Fibroblast of mammary gland (primary cell): ENCODE measurements around the gene LIPI.

Experiments used
- DNase-seq: peaks from one replicate; pipeline ENCODE4 v3.0.0-alpha.2; 2010; ENCODE audit warnings: low read depth
- H3K4me3 ChIP-seq: 2 replicates; pipeline ENCODE4 v1.5.1; 2011; ENCODE audit warnings: low read depth, mild to moderate bottlenecking, low read length, moderate library complexity; ENCODE audit not compliant: control insufficient read depth
- TF ChIP-seq, protein P1 (sequence below): conservative IDR thresholded peaks from 2 replicates; pipeline ENCODE4 v1.5.1; 2011; ENCODE audit warnings: low read depth, low read length, inconsistent platforms; ENCODE audit not compliant: control insufficient read depth, insufficient read depth

The LIPI gene

DNA sequence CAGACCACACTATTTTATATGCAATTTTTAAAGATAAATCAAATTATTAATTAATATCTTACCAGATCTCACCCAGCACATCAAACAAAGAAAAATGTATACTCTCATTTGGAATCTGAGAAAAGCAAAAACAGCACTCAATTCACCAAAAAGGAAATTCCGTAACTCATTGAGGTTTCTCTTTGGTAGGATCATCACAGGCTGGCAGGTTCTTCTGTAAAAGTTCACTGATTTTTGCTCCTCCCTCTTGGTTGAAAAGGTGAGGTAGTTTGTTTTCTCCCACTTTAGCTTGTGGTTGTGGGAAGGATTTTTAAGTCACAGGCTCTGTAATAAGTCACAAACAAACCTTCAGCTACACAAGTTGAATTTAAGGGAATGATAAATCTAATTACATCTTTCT, at the start of gene LIPI:
LIPI (minus strand) TSS at position 218 of the 400 bp plus-strand sequence; CDS start at position 108, 110 bp downstream.
- DNase-seq: no peak
- no peak within 1 kb of the TSS for H3K4me3 ChIP-seq
- TF ChIP-seq, protein P1, sequence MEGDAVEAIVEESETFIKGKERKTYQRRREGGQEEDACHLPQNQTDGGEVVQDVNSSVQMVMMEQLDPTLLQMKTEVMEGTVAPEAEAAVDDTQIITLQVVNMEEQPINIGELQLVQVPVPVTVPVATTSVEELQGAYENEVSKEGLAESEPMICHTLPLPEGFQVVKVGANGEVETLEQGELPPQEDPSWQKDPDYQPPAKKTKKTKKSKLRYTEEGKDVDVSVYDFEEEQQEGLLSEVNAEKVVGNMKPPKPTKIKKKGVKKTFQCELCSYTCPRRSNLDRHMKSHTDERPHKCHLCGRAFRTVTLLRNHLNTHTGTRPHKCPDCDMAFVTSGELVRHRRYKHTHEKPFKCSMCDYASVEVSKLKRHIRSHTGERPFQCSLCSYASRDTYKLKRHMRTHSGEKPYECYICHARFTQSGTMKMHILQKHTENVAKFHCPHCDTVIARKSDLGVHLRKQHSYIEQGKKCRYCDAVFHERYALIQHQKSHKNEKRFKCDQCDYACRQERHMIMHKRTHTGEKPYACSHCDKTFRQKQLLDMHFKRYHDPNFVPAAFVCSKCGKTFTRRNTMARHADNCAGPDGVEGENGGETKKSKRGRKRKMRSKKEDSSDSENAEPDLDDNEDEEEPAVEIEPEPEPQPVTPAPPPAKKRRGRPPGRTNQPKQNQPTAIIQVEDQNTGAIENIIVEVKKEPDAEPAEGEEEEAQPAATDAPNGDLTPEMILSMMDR: no peak

DNA sequence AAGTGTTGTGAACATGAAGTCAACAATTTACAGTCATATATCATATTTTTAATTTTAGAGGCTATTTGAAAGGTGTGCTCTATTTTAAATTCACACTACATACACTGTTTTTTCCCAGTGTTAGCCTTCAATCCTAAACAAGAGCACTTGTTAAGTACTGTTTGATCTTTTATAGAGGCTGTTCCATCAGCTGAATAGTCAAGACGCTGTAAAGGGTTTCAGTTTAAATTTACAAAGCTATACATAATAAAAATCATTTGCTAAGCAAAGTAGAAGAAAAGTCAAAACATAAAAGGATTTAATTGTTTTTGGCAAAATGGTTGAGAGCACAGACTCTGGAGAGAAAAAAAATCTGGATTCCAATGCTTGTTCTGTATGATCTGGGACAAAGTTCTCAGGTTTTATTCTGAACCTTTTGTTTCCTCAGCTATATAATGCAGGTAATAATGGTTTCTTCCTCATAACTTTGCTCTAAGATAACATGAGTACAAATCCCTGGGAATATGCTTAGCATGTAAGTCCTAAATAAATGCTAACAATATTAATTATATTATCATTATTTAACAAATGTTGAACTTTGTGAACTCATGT, 49.5 kb upstream of the LIPI start:
- TF ChIP-seq, protein P1: no peak
- DNase-seq: no peak

GRCh38 chr21:14259747-14260146, 49.0 kb upstream of the LIPI start:
- H3K4me3 ChIP-seq: no peak overlapping the region
- DNase-seq: peak; percentile 56
- TF ChIP-seq, protein P1: peak; percentile 49

More for the DNA sequence above, 49.5 kb upstream of the LIPI start:
- H3K4me3 ChIP-seq: no peak overlapping the region

- no peak overlapping the region for H3K4me3 ChIP-seq
Observed at GRCh38 chr21:14251336-14251735, 40.6 kb upstream of the LIPI start.

DNA sequence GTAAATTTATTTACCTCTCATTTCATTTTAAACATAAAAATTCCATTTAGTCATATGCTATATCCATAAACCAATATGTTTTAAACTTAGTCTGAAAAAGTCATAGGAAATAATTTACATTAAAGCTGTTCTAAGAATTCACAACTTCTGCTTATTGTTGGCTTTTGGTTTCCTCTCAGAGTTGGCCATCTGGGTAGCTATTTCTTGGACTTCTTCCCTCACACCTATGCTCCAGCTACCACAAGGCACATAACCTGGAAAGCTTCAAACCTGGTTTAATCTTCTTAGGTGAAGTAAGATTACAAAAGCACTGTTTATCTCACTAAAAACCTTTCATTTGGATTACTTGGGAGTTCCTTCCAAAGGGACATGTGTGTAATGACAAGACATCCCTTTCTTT, 35.0 kb upstream of the LIPI start:
- TF ChIP-seq, protein P1: no peak
- no peak for DNase-seq
- H3K4me3 ChIP-seq: no peak overlapping the region

More at GRCh38 chr21:14251336-14251735, 40.6 kb upstream of the LIPI start:
- TF ChIP-seq, protein P1: no peak
- DNase-seq: no peak

GRCh38 chr21:14244911-14245310, 34.2 kb upstream of the LIPI start:
- TF ChIP-seq, protein P1: no peak
- no peak for DNase-seq
- no peak overlapping the region for H3K4me3 ChIP-seq
